BLaER1 treated with 17β-estradiol and CSF1 and Interleukin-3, amounts not matched to agents 10 nM and 100 nM (cell line): ENCODE results near the gene ALDH1L1.

ENCODE experiments used
- H3K27ac ChIP-seq, 11 experiments: shearing (Covaris generic); formaldehyde crosslinking; 2 replicates each; pipeline ENCODE4 v1.8.1; 2022
- H3K27me3 ChIP-seq, 11 experiments: shearing (Covaris generic); formaldehyde crosslinking; 2 replicates each; pipeline ENCODE4 v1.8.1; 2022
- H3K36me3 ChIP-seq, 11 experiments: shearing (Covaris generic); formaldehyde crosslinking; 2 replicates each; pipeline ENCODE4 v1.8.1; 2022
- H3K4me1 ChIP-seq, 10 experiments: shearing (Covaris generic); formaldehyde crosslinking; 2 replicates each; pipeline ENCODE4 v1.8.1; 2022
- H3K4me2 ChIP-seq, 11 experiments: shearing (Covaris generic); formaldehyde crosslinking; 2 replicates each; pipeline ENCODE4 v1.8.1; 2022
- H3K4me3 ChIP-seq, 10 experiments: shearing (Covaris generic); formaldehyde crosslinking; 2 replicates each; pipeline ENCODE4 v1.8.1; 2022
- H3K9ac ChIP-seq, 11 experiments: shearing (Covaris generic); formaldehyde crosslinking; 2 replicates each; pipeline ENCODE4 v1.8.1; 2022
- H3K9me3 ChIP-seq, 11 experiments: shearing (Covaris generic); formaldehyde crosslinking; replicated peaks in 1 of 11; 2 replicates each; pipeline ENCODE4 v1.8.1; 2022
- H4K20me1 ChIP-seq, 11 experiments: shearing (Covaris generic); formaldehyde crosslinking; 2 replicates each; pipeline ENCODE4 v1.8.1; 2022
- Cebpa-rat ChIP-seq, 11 experiments: shearing (Covaris generic); IDR thresholded peaks; 2 replicates each; pipeline ENCODE4 v1.8.1; 2022

ALDH1L1 gene

GRCh38 chr3:126200534-126200933 lies 20.1 kb upstream of the ALDH1L1 start:
- no peak for TF ChIP-seq Cebpa-rat (IDR thresholded peaks at IDR 0.05)
- H3K4me2 ChIP-seq = no peak overlapping the region
- no peak overlapping the region for H3K9ac ChIP-seq
- H3K4me3 ChIP-seq = no peak overlapping the region
- no peak overlapping the region for H3K27ac ChIP-seq
- H3K4me1 ChIP-seq = no peaks in the 10 kb centered on the region
- H3K9me3 ChIP-seq = peaks cover 19 to 29% (median 23%) of the 10 kb centered on the region in 11 experiments; a peak in 21 of 22 replicates
- no peaks in the 10 kb centered on the region for H3K36me3 ChIP-seq
- no peaks in the 10 kb centered on the region for H3K27me3 ChIP-seq
- no peaks in the 10 kb centered on the region for H4K20me1 ChIP-seq

- H3K4me3 ChIP-seq = no peak overlapping the region
- no peaks in the 10 kb centered on the region for H4K20me1 ChIP-seq
- no peak overlapping the region for H3K4me2 ChIP-seq
- H3K27ac ChIP-seq = no peak overlapping the region
- H3K36me3 ChIP-seq = no peaks in the 10 kb centered on the region
- H3K9ac ChIP-seq = no peak overlapping the region
- H3K27me3 ChIP-seq = no peaks in the 10 kb centered on the region
- H3K4me1 ChIP-seq = no peaks in the 10 kb centered on the region
- no peak for TF ChIP-seq Cebpa-rat (IDR thresholded peaks at IDR 0.05)
- peaks cover 31 to 41% (median 36%) of the 10 kb centered on the region in 11 experiments for H3K9me3 ChIP-seq
Measured at GRCh38 chr3:126199256-126199655, 18.9 kb upstream of the ALDH1L1 start.

GRCh38 chr3:126197854-126198584 lies 17.6 kb upstream of the ALDH1L1 start:
- no peak overlapping the region for H3K4me2 ChIP-seq
- no peak overlapping the region for H3K4me3 ChIP-seq
- no peak overlapping the region for H3K27ac ChIP-seq
- no peaks in the 10 kb centered on the region for H3K27me3 ChIP-seq
- H3K4me1 ChIP-seq = no peaks in the 10 kb centered on the region
- no peaks in the 10 kb centered on the region for H3K36me3 ChIP-seq
- no peak for TF ChIP-seq Cebpa-rat (IDR thresholded peaks at IDR 0.05)
- H3K9ac ChIP-seq = no peak overlapping the region
- peaks cover 44 to 54% (median 48%) of the 10 kb centered on the region in 11 experiments for H3K9me3 ChIP-seq
- H4K20me1 ChIP-seq = no peaks in the 10 kb centered on the region

- no peaks in the 10 kb centered on the region for H3K4me1 ChIP-seq
- H3K27ac ChIP-seq = no peak overlapping the region
- no peaks in the 10 kb centered on the region for H4K20me1 ChIP-seq
- no peak for TF ChIP-seq Cebpa-rat (IDR thresholded peaks at IDR 0.05)
- H3K36me3 ChIP-seq = no peaks in the 10 kb centered on the region
- no peak overlapping the region for H3K4me2 ChIP-seq
- H3K9me3 ChIP-seq = peaks cover 50 to 61% (median 55%) of the 10 kb centered on the region in 11 experiments
- no peak overlapping the region for H3K9ac ChIP-seq
- no peak overlapping the region for H3K4me3 ChIP-seq
- no peaks in the 10 kb centered on the region for H3K27me3 ChIP-seq
Measured at GRCh38 chr3:126197343-126197742, 17.0 kb upstream of the ALDH1L1 start.

GRCh38 chr3:126194713-126195305 lies 14.4 kb upstream of the ALDH1L1 start:
- Histone ChIP-seq H3K4me1 (no peaks in the 10 kb centered on the region), H3K36me3 (no peaks in the 10 kb centered on the region), H3K4me3 (no peak overlapping the region), H3K27me3 (no peaks in the 10 kb centered on the region), H3K9me3 (peaks cover 57 to 77% (median 65%) of the 10 kb centered on the region in 11 experiments), H3K27ac (no peak overlapping the region), H3K4me2 (no peak overlapping the region), H3K9ac (no peak overlapping the region), H4K20me1 (no peaks in the 10 kb centered on the region)
- no peak for TF ChIP-seq Cebpa-rat (IDR thresholded peaks at IDR 0.05)

- no peaks in the 10 kb centered on the region for H3K27me3 ChIP-seq
- H3K4me3 ChIP-seq = no peak overlapping the region
- H3K36me3 ChIP-seq = no peaks in the 10 kb centered on the region
- no peak overlapping the region for H3K27ac ChIP-seq
- H3K9ac ChIP-seq = no peak overlapping the region
- H3K4me1 ChIP-seq = no peaks in the 10 kb centered on the region
- H4K20me1 ChIP-seq = no peaks in the 10 kb centered on the region
- peaks cover 41 to 55% (median 47%) of the 10 kb centered on the region in 11 experiments for H3K9me3 ChIP-seq
- H3K4me2 ChIP-seq = no peak overlapping the region
- TF ChIP-seq Cebpa-rat (IDR thresholded peaks at IDR 0.05) = no peak
Measured at GRCh38 chr3:126191246-126191645, 10.9 kb upstream of the ALDH1L1 start.

GRCh38 chr3:126187920-126188319 lies 7.5 kb upstream of the ALDH1L1 start:
- H3K4me3 ChIP-seq = no peak overlapping the region
- peaks cover 9 to 22% (median 17%) of the 10 kb centered on the region in 11 experiments; a peak in 21 of 22 replicates for H3K9me3 ChIP-seq
- no peak overlapping the region for H3K9ac ChIP-seq
- H3K36me3 ChIP-seq = no peaks in the 10 kb centered on the region
- H3K27me3 ChIP-seq = no peaks in the 10 kb centered on the region
- H3K4me1 ChIP-seq = no peaks in the 10 kb centered on the region
- no peaks in the 10 kb centered on the region for H4K20me1 ChIP-seq
- no peak for TF ChIP-seq Cebpa-rat (IDR thresholded peaks at IDR 0.05)
- no peak overlapping the region for H3K4me2 ChIP-seq
- H3K27ac ChIP-seq = no peak overlapping the region

- Histone ChIP-seq H3K9me3 (peaks cover 0 to 11% (median 5%) of the 10 kb centered on the region in 11 experiments; a peak in 12 of 22 replicates), H3K4me3 (no peak overlapping the region), H4K20me1 (no peaks in the 10 kb centered on the region), H3K4me1 (no peaks in the 10 kb centered on the region), H3K9ac (no peak overlapping the region), H3K27ac (no peak overlapping the region), H3K4me2 (no peak overlapping the region), H3K27me3 (no peaks in the 10 kb centered on the region), H3K36me3 (no peaks in the 10 kb centered on the region)
- TF ChIP-seq Cebpa-rat (IDR thresholded peaks at IDR 0.05) = no peak
Measured at GRCh38 chr3:126186749-126187148, 6.4 kb upstream of the ALDH1L1 start.

GRCh38 chr3:126186271-126186670 lies 5.9 kb upstream of the ALDH1L1 start:
- Histone ChIP-seq H3K9ac (no peak overlapping the region), H3K4me2 (no peak overlapping the region), H4K20me1 (no peaks in the 10 kb centered on the region), H3K27ac (no peak overlapping the region), H3K36me3 (no peaks in the 10 kb centered on the region), H3K4me1 (no peaks in the 10 kb centered on the region), H3K9me3 (peaks cover 0 to 6% (median 1%) of the 10 kb centered on the region in 11 experiments; a peak in 7 of 22 replicates), H3K27me3 (no peaks in the 10 kb centered on the region), H3K4me3 (no peak overlapping the region)
- TF ChIP-seq Cebpa-rat (IDR thresholded peaks at IDR 0.05) = no peak
